HEK293 (cell line): Measurements from ENCODE around the gene FBXO21.

Source experiments
- CTCF ChIP-seq: fragments of 450-650 bp; formaldehyde crosslinking; IDR thresholded peaks from 2 replicates; pipeline ENCODE4 v1.5.1; 2016; ENCODE audit warnings: missing biosample characterization, missing genetic modification characterization
- GLIS2 ChIP-seq: fragments of 450-650 bp; formaldehyde crosslinking; IDR thresholded peaks from 2 replicates; pipeline ENCODE4 v1.5.1; 2016; ENCODE audit warnings: missing biosample characterization, missing genetic modification characterization
- PBX3 ChIP-seq: sonication (generic); formaldehyde crosslinking; IDR thresholded peaks from 2 replicates; pipeline ENCODE4 v1.8.1; 2022; ENCODE audit warnings: mild to moderate bottlenecking, moderate library complexity, missing genetic modification reagents
- PRDM1 ChIP-seq: fragments of 450-650 bp; formaldehyde crosslinking; IDR thresholded peaks from 2 replicates; pipeline ENCODE4; 2016; ENCODE audit warnings: missing biosample characterization, missing genetic modification characterization
- ZNF184 ChIP-seq: fragments of 450-650 bp; IDR thresholded peaks from 2 replicates; pipeline ENCODE4 v1.5.1; 2018; ENCODE audit warnings: missing biosample characterization, mild to moderate bottlenecking, missing genetic modification characterization
- ZNF311 ChIP-seq: fragments of 450-650 bp; formaldehyde crosslinking; IDR thresholded peaks from 2 replicates; pipeline ENCODE4 v1.5.1; 2017; ENCODE audit warnings: missing biosample characterization, missing genetic modification characterization, borderline replicate concordance

- TF ChIP-seq GLIS2 (no peak), CTCF (tag by site-specific recombination) (no peak), PBX3 (CRISPR knock-in tag) (no peak), PRDM1 (tag by site-specific recombination) (no peak), ZNF311 (tag by site-specific recombination) (no peak), ZNF184 (tag by site-specific recombination) (no peak)
Observed at GRCh38 chr12:117111821-117112595, 78.3 kb downstream of the FBXO21 start.
